Activated CD4-positive, alpha-beta memory T cell treated with anti-CD3 and anti-CD28 coated beads, Interleukin-2, amount 10 ng/mL, durations not matched to agents 7 days and 5 days (primary cell): Measurements from ENCODE around the gene SLC25A43. TPM values are rescaled to one million over a fixed set of nuclear protein-coding genes. Genes with fewer than 3 reads are reported as not detected.
"Not testable (repeated sequence)": the region's sequence is repeated elsewhere in the genome, so short reads cannot be mapped to it uniquely, and the experiment has no call there.

Source experiments
- CTCF ChIA-PET: fragments of 350-600 bp; sonication (Branson Sonifier 250); formaldehyde crosslinking; loops from one replicate; lab custom pipeline; 2021; ENCODE audit warnings: antibody characterized with exemption, inconsistent platforms; lab: Charles Lee
- POLR2A ChIA-PET: fragments of 350-600 bp; sonication (Branson Sonifier 250); formaldehyde crosslinking; loops from one replicate; lab custom pipeline; 2021; ENCODE audit warnings: antibody characterized with exemption; lab: Charles Lee
- DNase-seq: peaks from one replicate; pipeline ENCODE4 v3.0.0-alpha.2; 2020
- H3K27ac Mint-ChIP-seq: one replicate; pipeline ENCODE4 v1.8.0; 2021; ENCODE audit warnings: mild to moderate bottlenecking, mixed read lengths
- H3K27me3 Mint-ChIP-seq: one replicate; pipeline ENCODE4 v1.8.0; 2021; ENCODE audit warnings: mixed read lengths
- H3K36me3 Mint-ChIP-seq: one replicate; pipeline ENCODE4 v1.8.0; 2021; ENCODE audit warnings: low read depth, mixed read lengths
- H3K4me1 Mint-ChIP-seq: one replicate; pipeline ENCODE4 v1.8.0; 2021; ENCODE audit warnings: mixed read lengths
- H3K4me3 Mint-ChIP-seq: one replicate; pipeline ENCODE4 v1.8.0; 2021; ENCODE audit warnings: mild to moderate bottlenecking, mixed read lengths
- H3K9me3 Mint-ChIP-seq: one replicate; pipeline ENCODE4 v1.8.0; 2021; ENCODE audit warnings: mixed read lengths
- total RNA-seq, 2 experiments: library from RNA; stranded (reverse); gene quantifications; one replicate each; pipeline ENCODE4 v1.2.3, GENCODE V29; 2021

The SLC25A43 gene
- total RNA-seq: 1 to 10 TPM; 5.2 to 5.9 TPM

GRCh38 chrX:119398974-119399771 is at the start of gene SLC25A43:
Gene SLC25A43 (plus strand): TSS chrX:119399336. CDS start chrX:119399404, 68 bp downstream.
- peaks cover 16% of the 10 kb centered on the region for H3K4me1 Mint-ChIP-seq
- peak within 1 kb of the TSS; percentile 77 for H3K4me3 Mint-ChIP-seq
- H3K36me3 Mint-ChIP-seq: no peaks in the 10 kb centered on the region
- H3K9me3 Mint-ChIP-seq: no peaks in the 10 kb centered on the region
- POLR2A ChIA-PET: interaction anchor here (0.8 kb wide), 1 partner anchor 32 kb away, joined by 3 read pairs; no protein-coding TSS in a partner anchor
- H3K27ac Mint-ChIP-seq: peak within 1 kb of the TSS; percentile 71
- H3K27me3 Mint-ChIP-seq: no peaks in the 10 kb centered on the region
- CTCF ChIA-PET: no interaction called here
- DNase-seq: peak; percentile 34

- ChIA-PET CTCF (no interaction called here), POLR2A (no interaction called here)
- Mint-ChIP-seq H3K27me3 (peaks cover 6% of the 10 kb centered on the region), H3K36me3 (no peaks in the 10 kb centered on the region), H3K4me3 (no peak overlapping the region), H3K27ac (no peak overlapping the region), H3K4me1 (no peaks in the 10 kb centered on the region), H3K9me3 (no peaks in the 10 kb centered on the region)
- no peak for DNase-seq
These were observed 39.3 kb upstream of the SLC25A43 start for GRCh38 chrX:119359618-119360382.

GRCh38 chrX:119361451-119361850 is 37.7 kb upstream of the SLC25A43 start:
- POLR2A ChIA-PET, H3K9me3 Mint-ChIP-seq, H3K4me1 Mint-ChIP-seq, CTCF ChIA-PET, H3K4me3 Mint-ChIP-seq, H3K27me3 Mint-ChIP-seq, H3K36me3 Mint-ChIP-seq, DNase-seq, H3K27ac Mint-ChIP-seq: not testable (repeated sequence)

- H3K4me3 Mint-ChIP-seq, H3K27me3 Mint-ChIP-seq, H3K27ac Mint-ChIP-seq, CTCF ChIA-PET, H3K36me3 Mint-ChIP-seq, DNase-seq, H3K9me3 Mint-ChIP-seq, H3K4me1 Mint-ChIP-seq: not testable (repeated sequence)
- POLR2A ChIA-PET: interaction anchor here (0.7 kb wide), 1 partner anchor 126 kb away, joined by 3 read pairs; no protein-coding TSS in a partner anchor
These were observed 37.1 kb upstream of the SLC25A43 start for GRCh38 chrX:119362074-119362473.

- H3K36me3 Mint-ChIP-seq: no peaks in the 10 kb centered on the region
- peaks cover 6% of the 10 kb centered on the region for H3K27me3 Mint-ChIP-seq
- H3K9me3 Mint-ChIP-seq: no peaks in the 10 kb centered on the region
- ChIA-PET POLR2A (no interaction called here), CTCF (no interaction called here)
- H3K27ac Mint-ChIP-seq: no peak overlapping the region
- H3K4me3 Mint-ChIP-seq: no peak overlapping the region
- no peak for DNase-seq
- no peaks in the 10 kb centered on the region for H3K4me1 Mint-ChIP-seq
These were observed 35.7 kb upstream of the SLC25A43 start for GRCh38 chrX:119363391-119363790.

- CTCF ChIA-PET, H3K27me3 Mint-ChIP-seq, H3K27ac Mint-ChIP-seq: not testable (repeated sequence)
These were observed 27.3 kb upstream of the SLC25A43 start for GRCh38 chrX:119371861-119372260.

GRCh38 chrX:119374736-119375135 is 24.4 kb upstream of the SLC25A43 start:
- Mint-ChIP-seq H3K4me1 (no peaks in the 10 kb centered on the region), H3K27ac (no peak overlapping the region), H3K9me3 (no peaks in the 10 kb centered on the region), H3K36me3 (no peaks in the 10 kb centered on the region), H3K27me3 (no peaks in the 10 kb centered on the region), H3K4me3 (no peak overlapping the region)
- ChIA-PET CTCF (no interaction called here), POLR2A (no interaction called here)
- no peak for DNase-seq

More at GRCh38 chrX:119371861-119372260, 27.3 kb upstream of the SLC25A43 start:
- POLR2A ChIA-PET, H3K9me3 Mint-ChIP-seq, DNase-seq, H3K4me1 Mint-ChIP-seq, H3K4me3 Mint-ChIP-seq, H3K36me3 Mint-ChIP-seq: not testable (repeated sequence)

GRCh38 chrX:119375561-119375960 is 23.6 kb upstream of the SLC25A43 start:
- Mint-ChIP-seq H3K4me1 (no peaks in the 10 kb centered on the region), H3K36me3 (no peaks in the 10 kb centered on the region), H3K27ac (no peak overlapping the region), H3K4me3 (no peak overlapping the region), H3K9me3 (no peaks in the 10 kb centered on the region), H3K27me3 (no peaks in the 10 kb centered on the region)
- ChIA-PET CTCF (no interaction called here), POLR2A (no interaction called here)
- DNase-seq: no peak

- Mint-ChIP-seq H3K27me3 (no peaks in the 10 kb centered on the region), H3K36me3 (no peaks in the 10 kb centered on the region), H3K27ac (no peak overlapping the region), H3K9me3 (no peaks in the 10 kb centered on the region), H3K4me1 (no peaks in the 10 kb centered on the region), H3K4me3 (no peak overlapping the region)
- no peak for DNase-seq
- CTCF ChIA-PET: no interaction called here
- POLR2A ChIA-PET: no interaction called here
These were observed 22.8 kb upstream of the SLC25A43 start for GRCh38 chrX:119376312-119376711.

- DNase-seq: no peak
- no peaks in the 10 kb centered on the region for H3K4me1 Mint-ChIP-seq
- H3K4me3 Mint-ChIP-seq: no peak overlapping the region
- CTCF ChIA-PET: no interaction called here
- no peaks in the 10 kb centered on the region for H3K27me3 Mint-ChIP-seq
- H3K9me3 Mint-ChIP-seq: no peaks in the 10 kb centered on the region
- no peak overlapping the region for H3K27ac Mint-ChIP-seq
- POLR2A ChIA-PET: no interaction called here
- no peaks in the 10 kb centered on the region for H3K36me3 Mint-ChIP-seq
These were observed 17.7 kb upstream of the SLC25A43 start for GRCh38 chrX:119381349-119381944.

GRCh38 chrX:119382606-119383005 is 16.5 kb upstream of the SLC25A43 start:
- ChIA-PET CTCF (no interaction called here), POLR2A (no interaction called here)
- Mint-ChIP-seq H3K27ac (no peak overlapping the region), H3K27me3 (no peaks in the 10 kb centered on the region), H3K4me3 (no peak overlapping the region), H3K36me3 (no peaks in the 10 kb centered on the region), H3K9me3 (no peaks in the 10 kb centered on the region), H3K4me1 (no peaks in the 10 kb centered on the region)
- DNase-seq: no peak

GRCh38 chrX:119386685-119387084 is 12.5 kb upstream of the SLC25A43 start:
- H3K4me3 Mint-ChIP-seq, H3K9me3 Mint-ChIP-seq, DNase-seq, H3K27me3 Mint-ChIP-seq, H3K27ac Mint-ChIP-seq, CTCF ChIA-PET, H3K36me3 Mint-ChIP-seq, H3K4me1 Mint-ChIP-seq, POLR2A ChIA-PET: not testable (repeated sequence)

- H3K4me1 Mint-ChIP-seq, H3K9me3 Mint-ChIP-seq, H3K27ac Mint-ChIP-seq, POLR2A ChIA-PET, H3K36me3 Mint-ChIP-seq, CTCF ChIA-PET, H3K27me3 Mint-ChIP-seq, H3K4me3 Mint-ChIP-seq, DNase-seq: not testable (repeated sequence)
These were observed 11.7 kb upstream of the SLC25A43 start for GRCh38 chrX:119387426-119387825.
